HUDEP-2 (cell line): Measurements from ENCODE around the gene CD52.

Source experiments
- DNase-seq, 76 experiments: peaks; one replicate each; lab custom pipeline; 2025; ENCODE audit not compliant: unreplicated experiment in 76 of 76; lab: John Stamatoyannopoulos, UW

CD52 gene, protein sequence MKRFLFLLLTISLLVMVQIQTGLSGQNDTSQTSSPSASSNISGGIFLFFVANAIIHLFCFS

GRCh38 chr1:26317612-26318337, at the start of gene CD52:
TSS of gene CD52 (plus strand) at chr1:26317958. CDS start at chr1:26318018, 60 bp downstream.
- peak in 42 of 76 experiments; percentile 2 to 68 (median 35) for DNase-seq

DNA sequence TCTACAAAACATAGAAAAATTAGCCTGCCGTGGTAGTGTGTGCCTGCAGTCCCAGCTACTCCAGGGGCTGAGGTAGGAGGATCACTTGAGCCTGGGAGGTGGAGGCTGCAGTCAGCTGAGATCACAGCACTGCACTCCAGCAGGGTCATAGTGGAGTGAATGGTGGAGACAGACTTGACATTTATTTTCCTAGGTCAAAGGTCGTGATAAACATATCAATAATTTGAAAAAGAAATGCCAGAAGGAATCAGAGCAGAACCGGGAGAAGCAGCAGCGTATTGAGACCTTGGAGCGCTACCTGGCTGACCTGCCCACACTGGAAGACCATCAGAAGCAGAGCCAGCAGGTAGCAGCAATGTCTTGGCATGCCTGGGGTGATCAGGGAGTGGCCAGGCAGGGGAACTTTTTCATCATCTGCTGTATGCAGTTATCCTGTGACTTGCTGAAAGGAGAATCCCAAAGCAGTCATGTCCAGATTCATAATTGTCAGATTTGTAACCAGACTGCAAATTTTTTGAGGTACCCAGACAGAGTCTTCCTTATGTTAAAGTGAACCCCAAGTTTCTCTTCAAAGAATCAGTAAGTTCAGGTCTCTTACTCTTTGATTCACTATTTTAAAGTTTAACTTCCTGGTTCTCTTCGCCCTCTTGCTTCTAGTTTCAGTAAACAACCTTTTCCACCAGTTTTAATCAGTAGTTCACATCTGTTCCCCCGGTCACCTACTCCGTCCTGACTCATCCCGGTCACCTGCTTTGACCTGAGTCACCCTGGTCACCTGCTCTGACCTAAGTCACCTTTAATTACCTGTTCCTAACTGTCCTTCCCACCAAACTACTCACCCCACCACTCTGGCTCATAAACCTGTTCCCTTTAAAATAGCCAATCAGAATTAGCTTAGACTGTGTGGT, 49.2 kb upstream of the CD52 start:
- no peak for DNase-seq

- no peak for DNase-seq
Observed at GRCh38 chr1:26269198-26269550, 48.6 kb upstream of the CD52 start.

DNA sequence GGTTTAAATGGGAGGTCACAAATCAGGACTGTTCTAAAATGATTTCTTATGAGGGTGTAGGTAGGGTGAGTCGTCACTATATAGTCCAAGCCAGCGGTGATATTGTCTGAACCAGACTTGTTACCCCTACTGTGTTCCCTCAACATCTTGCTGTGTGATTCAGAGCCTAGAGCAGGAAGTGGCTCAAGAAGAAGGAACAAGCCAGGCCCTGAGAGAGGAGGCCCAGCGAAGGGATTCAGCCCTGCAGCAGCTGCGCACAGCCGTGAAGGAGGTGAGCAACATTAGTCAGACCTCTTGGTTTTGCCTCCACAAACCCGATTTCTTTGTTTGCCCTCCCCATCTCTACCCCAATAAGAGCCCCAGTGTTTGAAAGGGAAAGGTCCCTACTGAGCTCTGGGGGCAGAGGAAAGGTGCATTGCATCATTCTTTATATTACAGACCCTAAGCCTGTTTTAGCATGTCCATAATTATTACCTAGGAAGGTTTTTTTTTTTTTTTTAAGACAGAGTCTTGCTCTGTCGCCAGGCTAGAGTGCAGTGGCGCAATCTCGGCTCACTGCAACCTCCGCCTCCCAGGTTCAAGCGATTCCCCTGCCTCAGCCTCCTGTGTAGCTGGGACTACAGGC, 42.8 kb upstream of the CD52 start:
- DNase-seq, result no peak

DNA sequence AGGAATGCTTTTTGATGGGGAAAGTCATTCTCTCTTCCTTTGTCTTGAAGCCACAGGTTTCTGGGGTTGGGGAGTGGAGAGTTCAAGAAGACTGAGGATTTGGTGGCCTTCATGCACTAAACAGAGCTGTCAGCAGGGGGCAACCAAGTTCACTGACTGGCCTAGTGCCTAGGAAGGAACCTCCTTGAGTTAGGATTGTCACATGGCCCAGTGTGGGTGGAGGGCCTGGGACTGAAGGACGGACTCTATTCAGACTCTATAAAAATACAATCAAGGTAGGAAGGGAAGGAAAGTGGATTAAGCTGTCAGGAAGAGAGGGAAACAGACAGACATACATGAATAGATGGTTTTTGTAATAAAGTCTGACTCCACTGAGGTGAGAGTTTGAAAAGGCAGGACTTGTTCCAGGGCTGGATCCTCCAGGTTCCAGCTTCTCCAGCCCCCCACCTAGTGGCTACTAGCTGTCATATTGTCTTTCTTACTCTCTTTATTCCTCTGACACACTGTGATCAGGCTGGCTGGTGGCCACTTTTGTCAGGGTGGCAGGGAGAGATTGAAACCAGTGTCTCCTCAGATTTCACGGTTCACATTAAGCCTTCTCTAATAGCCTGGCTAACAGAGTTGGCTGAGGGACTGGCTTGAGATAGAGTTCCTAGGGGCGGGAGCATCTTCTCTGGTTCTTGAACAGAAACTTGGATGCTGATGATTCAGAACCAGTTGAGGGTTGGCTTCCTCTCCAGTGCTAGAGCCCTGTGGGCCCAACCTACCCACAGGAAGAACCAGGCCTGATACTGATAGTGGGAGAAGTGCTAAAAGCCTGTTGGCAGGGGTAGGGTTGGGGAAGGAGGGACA, 42.0 kb upstream of the CD52 start:
- DNase-seq, result peak in 74 of 76 experiments; percentile 23 to 95 (median 82)

GRCh38 chr1:26276432-26276838, 41.3 kb upstream of the CD52 start:
- peak in 1 of 76 experiments; percentile 45 for DNase-seq

DNA sequence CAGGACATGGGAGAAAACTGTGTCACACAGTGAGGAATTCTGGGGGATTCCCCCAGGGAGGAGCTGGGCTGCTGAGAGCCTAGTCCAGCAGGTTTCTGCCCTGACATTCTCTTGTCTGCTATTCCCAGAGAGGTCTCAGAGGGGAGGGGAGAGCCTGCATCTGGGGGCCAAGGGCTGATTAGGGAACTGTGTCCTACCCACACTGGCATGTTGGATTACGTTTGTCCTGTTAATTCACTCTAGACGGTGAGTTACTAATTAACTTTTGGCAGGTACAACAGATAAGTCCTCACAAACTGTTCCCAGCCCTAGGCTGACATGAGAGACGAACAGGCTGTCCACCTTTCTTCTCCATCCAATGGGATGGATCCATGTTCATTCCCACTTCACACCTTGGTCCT, 40.5 kb upstream of the CD52 start:
- no peak for DNase-seq

- no peak for DNase-seq
Observed at GRCh38 chr1:26277719-26278118, 40.0 kb upstream of the CD52 start.

DNA sequence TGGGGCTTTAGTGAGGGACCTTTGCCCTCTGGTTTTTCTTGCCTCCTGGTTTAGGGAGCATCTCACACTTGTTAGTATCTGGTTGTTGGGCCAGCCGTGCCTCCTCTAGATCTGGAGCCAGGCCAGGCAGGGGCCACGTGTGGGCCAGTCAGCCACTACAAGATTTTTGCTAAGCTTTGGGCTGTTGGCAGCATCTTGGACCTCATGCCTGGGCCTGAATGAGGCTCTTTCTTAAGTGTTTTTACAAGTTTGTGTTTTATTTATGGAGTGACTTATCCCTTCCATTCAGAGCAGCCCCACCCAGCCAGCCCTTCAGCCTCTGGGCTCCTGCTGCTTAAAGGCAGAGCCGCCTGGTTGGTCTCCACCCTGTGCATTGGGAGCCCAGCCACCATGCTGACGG, 39.5 kb upstream of the CD52 start:
- peak in 72 of 76 experiments; percentile 27 to 85 (median 64) for DNase-seq

GRCh38 chr1:26278724-26279455, 38.9 kb upstream of the CD52 start:
- DNase-seq, result peak in 14 of 76 experiments; percentile 14 to 51 (median 22)

DNA sequence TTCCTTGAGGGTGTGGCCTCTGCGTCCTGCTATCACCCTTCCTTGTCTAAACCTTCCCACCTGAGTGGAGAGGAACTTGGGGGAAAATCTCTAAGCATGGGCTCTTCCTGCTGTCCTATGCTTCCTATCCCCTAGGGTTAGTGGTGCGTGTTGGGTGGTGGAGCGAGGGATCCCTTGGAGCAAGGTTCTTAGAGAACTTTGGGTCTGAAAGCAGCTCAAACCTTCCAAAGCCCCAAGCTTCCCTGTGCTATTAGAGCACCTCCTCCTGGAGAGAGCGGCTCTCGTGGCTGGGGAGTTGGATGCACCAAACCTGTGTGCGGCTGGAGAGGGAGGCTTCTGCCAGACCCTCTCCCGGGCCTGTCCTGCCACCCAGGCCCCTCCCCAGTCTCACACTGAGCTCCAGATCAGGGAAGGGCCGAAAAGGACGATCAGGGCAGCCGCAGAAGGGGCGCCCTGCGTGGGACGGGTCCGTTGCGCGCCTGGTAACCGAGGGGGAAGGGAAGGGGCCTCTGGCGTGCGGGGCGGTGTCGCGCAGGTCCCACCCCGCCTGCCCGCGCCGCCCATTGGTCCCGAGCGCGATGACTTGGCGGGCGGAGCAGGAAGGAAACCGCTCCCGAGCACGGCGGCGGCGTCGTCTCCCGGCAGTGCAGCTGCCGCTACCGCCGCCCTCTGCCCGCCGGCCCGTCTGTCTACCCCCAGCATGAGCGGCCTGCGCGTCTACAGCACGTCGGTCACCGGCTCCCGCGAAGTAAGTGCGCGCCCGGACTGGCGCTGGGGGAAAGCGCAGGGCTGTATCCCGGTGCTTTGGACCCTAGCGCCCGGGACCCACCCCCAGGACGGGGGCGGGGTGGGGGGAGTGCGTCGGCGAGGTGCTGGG, 38.1 kb upstream of the CD52 start, which contains the start of gene SH3BGRL3:
SH3BGRL3 (plus strand) TSS at position 631 of the 877 bp plus-strand sequence; CDS start at position 701, 70 bp downstream.
- peak in 72 of 76 experiments; percentile 14 to 87 (median 70) for DNase-seq

DNA sequence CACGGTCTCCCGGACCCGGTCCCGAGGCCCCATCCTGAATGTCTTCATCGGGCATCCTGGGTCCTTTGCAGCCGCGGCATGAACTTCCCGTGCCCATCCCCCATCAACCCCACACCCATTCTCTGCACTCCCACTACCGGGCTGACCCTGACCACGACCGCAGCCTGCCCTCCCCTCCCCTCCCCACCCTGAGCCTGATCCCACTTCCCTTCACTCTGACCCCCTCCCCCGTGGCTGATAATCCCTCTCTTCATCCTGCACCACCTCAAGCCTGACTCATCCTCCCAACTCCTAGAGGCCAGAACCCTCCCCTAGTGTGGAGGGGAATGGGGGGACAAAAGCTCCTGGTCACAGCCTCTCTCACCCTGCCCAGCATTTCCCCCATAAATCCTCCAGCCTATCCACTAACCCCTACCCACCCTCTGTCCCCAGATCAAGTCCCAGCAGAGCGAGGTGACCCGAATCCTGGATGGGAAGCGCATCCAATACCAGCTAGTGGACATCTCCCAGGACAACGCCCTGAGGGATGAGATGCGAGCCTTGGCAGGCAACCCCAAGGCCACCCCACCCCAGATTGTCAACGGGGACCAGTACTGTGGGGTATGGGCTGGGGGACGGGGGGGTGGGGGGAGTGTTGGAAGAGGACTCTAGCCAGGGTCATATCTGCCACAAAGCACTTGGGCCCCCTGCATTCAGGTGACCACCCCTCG, 37.3 kb upstream of the CD52 start:
- peak in 3 of 76 experiments; percentile 17 to 28 (median 19) for DNase-seq

GRCh38 chr1:26281091-26281958, 36.4 kb upstream of the CD52 start:
- no peak for DNase-seq

- DNase-seq, result peak in 2 of 76 experiments; percentile 8 to 34
Observed at GRCh38 chr1:26281971-26282370, 35.8 kb upstream of the CD52 start.

GRCh38 chr1:26282401-26282918, 35.3 kb upstream of the CD52 start:
- DNase-seq, result no peak

GRCh38 chr1:26283279-26283853, 34.4 kb upstream of the CD52 start:
- DNase-seq, result peak in 1 of 76 experiments; percentile 11
